ENCODE results near the gene CCDC188. TPM values are rescaled to one million over a fixed set of nuclear protein-coding genes. Genes with fewer than 3 reads are reported as not detected.
A peak's percentile ranks its signal among the peaks of the same experiment; 100 is the strongest.

The CCDC188 gene
- total and polyA plus RNA-seq, 7 experiments from 2014 or later = not detected

DNA sequence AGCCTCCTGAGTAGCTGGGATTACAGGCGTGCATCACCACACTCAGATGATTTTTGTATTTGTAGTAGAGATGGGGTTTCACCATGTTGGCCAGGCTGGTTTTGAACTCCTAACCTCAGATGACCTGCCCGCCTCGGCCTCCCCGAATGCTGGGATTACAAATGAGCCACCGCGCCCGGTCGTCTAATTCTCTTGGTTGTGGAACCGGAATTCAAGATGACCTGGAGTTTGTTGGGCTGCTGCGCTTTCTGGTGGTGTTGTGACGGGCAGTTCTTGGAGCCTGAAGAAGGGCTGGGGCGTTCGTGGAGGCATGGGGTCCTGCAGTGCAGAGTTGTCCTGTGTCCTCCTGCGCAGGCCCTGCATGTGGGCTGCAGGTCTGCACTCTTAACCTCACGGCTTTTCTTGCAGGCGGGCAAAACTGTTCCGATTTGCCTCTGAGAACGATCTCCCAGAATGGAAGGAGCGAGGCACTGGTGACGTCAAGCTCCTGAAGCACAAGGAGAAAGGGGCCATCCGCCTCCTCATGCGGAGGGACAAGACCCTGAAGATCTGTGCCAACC lies 28.9 kb downstream of the CCDC188 start:
- H3K36me3 Mint-ChIP-seq = peaks cover 0 to 16% (median 5%) of the 10 kb centered on the region in 5 donors
- ChIA-PET POLR2A (no interaction called here), CTCF (no interaction called here)
- H3K4me3 ChIP-seq (ENCODE audit: low read length) = no peak overlapping the region
- H3K4me1 ChIP-seq (ENCODE audit: control insufficient read depth in 2 of 2, insufficient read depth in 2 of 2, low read length in 2 of 2) = peaks cover 10 to 15% of the 10 kb centered on the region in 2 donors
- H3K9me3 ChIP-seq (ENCODE audit: control insufficient read depth in 2 of 3, low read length in 3 of 3) = no peaks in the 10 kb centered on the region
- H3K9me3 Mint-ChIP-seq = no peaks in the 10 kb centered on the region
- intact Hi-C loops (cut with micrococcal nuclease) = no loop called here
- no peak overlapping the region for H3K27ac ChIP-seq (ENCODE audit: low read depth, low read length)
- H3K36me3 ChIP-seq (ENCODE audit: control insufficient read depth in 2 of 3, insufficient read depth in 3 of 3, low read length in 3 of 3) = peaks cover 12 to 77% (median 16%) of the 10 kb centered on the region in 3 experiments
- peaks cover 13 to 38% (median 24%) of the 10 kb centered on the region in 7 donors for H3K4me1 Mint-ChIP-seq
- DNase-seq = no peak
- no peak for ATAC-seq
- H3K27me3 ChIP-seq (ENCODE audit: control insufficient read depth in 2 of 2, insufficient read depth in 2 of 2, low read length in 2 of 2) = no peaks in the 10 kb centered on the region
- peak overlapping the region in 3 of 9 donors; percentile 43 to 69 (median 59) for H3K27ac Mint-ChIP-seq
- peaks cover 0 to 2% (median 0%) of the 10 kb centered on the region in 5 donors for H3K27me3 Mint-ChIP-seq
- H3K4me3 Mint-ChIP-seq = peak overlapping the region in 1 of 10 donors; percentile 12

- H3K9me3 Mint-ChIP-seq = no peaks in the 10 kb centered on the region
- H3K27ac Mint-ChIP-seq = peak overlapping the region in 8 of 9 donors; percentile 41 to 91 (median 84)
- H3K36me3 ChIP-seq (ENCODE audit: control insufficient read depth in 2 of 3, insufficient read depth in 3 of 3, low read length in 3 of 3) = peaks cover 12 to 68% (median 17%) of the 10 kb centered on the region in 3 experiments
- peaks cover 23% of the 10 kb centered on the region in 2 donors for H3K4me1 ChIP-seq (ENCODE audit: control insufficient read depth in 2 of 2, insufficient read depth in 2 of 2, low read length in 2 of 2)
- CTCF ChIA-PET = interaction anchor here (0.6 kb wide), 1 partner anchor 377 kb away, joined by 3 read pairs; no protein-coding TSS in a partner anchor
- H3K4me3 ChIP-seq (ENCODE audit: low read length) = peak overlapping the region; percentile 41
- DNase-seq = no peak
- intact Hi-C loops (cut with micrococcal nuclease) = loop anchor here (5.0 to 10.0 kb wide), 3 partner anchors 89 to 974 kb away; partner anchors contain the start of gene ESS2 (in 1 of the 2)
- no peaks in the 10 kb centered on the region for H3K9me3 ChIP-seq (ENCODE audit: control insufficient read depth in 2 of 3, low read length in 3 of 3)
- H3K27me3 Mint-ChIP-seq = peaks cover 0 to 2% (median 0%) of the 10 kb centered on the region in 5 donors
- peak overlapping the region; percentile 96 for H3K27ac ChIP-seq (ENCODE audit: low read depth, low read length)
- no peaks in the 10 kb centered on the region for H3K27me3 ChIP-seq (ENCODE audit: control insufficient read depth in 2 of 2, insufficient read depth in 2 of 2, low read length in 2 of 2)
- peak overlapping the region; percentile 72 to 92 (median 86) for H3K4me3 Mint-ChIP-seq
- POLR2A ChIA-PET = interaction anchor here (1.8 to 4.2 kb wide), 3 partner anchors 12 to 97 kb away, joined by 7 to 29 read pairs (median 10); partner anchors contain the start of genes TANGO2 and ZDHHC8
- H3K36me3 Mint-ChIP-seq = peaks cover 0 to 23% (median 0%) of the 10 kb centered on the region in 5 donors
- H3K4me1 Mint-ChIP-seq = peaks cover 21 to 49% (median 38%) of the 10 kb centered on the region in 7 donors
- no peak for ATAC-seq
Measured at GRCh38 chr22:20118300-20119020, 32.4 kb downstream of the CCDC188 start.

DNA sequence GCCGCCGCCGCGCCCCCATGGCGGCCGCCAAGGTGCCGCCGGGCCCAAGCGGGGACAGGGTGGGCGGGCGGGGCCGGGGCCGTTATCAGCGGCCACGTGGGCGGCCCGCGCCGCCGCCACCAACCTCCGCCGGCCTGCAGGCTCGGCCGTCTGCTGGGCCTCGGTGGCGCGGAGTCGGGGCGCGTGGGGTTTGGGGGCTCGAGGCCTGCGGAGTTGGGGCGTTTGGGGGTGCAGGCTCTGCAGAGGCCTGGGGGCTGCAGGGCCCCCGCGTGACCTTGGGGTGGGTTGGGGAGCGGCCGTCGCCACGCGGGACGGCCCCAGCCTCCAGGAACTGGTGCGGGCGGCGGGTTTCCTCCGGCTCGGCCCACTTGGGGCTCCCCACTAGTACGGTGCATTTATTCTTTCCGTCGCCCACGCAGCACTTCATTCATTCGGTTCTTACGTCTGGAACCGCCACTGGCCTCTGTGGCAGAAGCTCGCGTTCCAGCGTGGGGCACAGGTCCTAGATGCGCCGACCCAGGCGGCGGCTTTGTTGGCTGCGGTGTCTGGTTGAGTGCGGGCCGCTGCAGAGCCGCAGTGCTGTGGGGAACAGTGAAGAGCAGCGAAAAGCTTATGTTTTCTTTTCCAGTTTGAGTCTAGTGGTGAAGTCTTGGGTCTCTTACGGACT lies 33.1 kb downstream of the CCDC188 start:
- Mint-ChIP-seq H3K36me3 (peaks cover 0 to 23% (median 0%) of the 10 kb centered on the region in 5 donors), H3K27ac (peak overlapping the region; percentile 80 to 95 (median 85)), H3K27me3 (peaks cover 0 to 2% (median 0%) of the 10 kb centered on the region in 5 donors), H3K4me3 (peak overlapping the region; percentile 72 to 92 (median 88)), H3K4me1 (peaks cover 20 to 49% (median 38%) of the 10 kb centered on the region in 7 donors), H3K9me3 (no peaks in the 10 kb centered on the region)
- Histone ChIP-seq H3K27ac (ENCODE audit: low read depth, low read length) (peak overlapping the region; percentile 96), H3K9me3 (ENCODE audit: control insufficient read depth in 2 of 3, low read length in 3 of 3) (no peaks in the 10 kb centered on the region), H3K27me3 (ENCODE audit: control insufficient read depth in 2 of 2, insufficient read depth in 2 of 2, low read length in 2 of 2) (no peaks in the 10 kb centered on the region), H3K4me3 (ENCODE audit: low read length) (peak overlapping the region; percentile 41), H3K4me1 (ENCODE audit: control insufficient read depth in 2 of 2, insufficient read depth in 2 of 2, low read length in 2 of 2) (peaks cover 23% of the 10 kb centered on the region in 2 donors), H3K36me3 (ENCODE audit: control insufficient read depth in 2 of 3, insufficient read depth in 3 of 3, low read length in 3 of 3) (peaks cover 12 to 68% (median 17%) of the 10 kb centered on the region in 3 experiments)
- ChIA-PET CTCF (no interaction called here), POLR2A (interaction anchor here (0.7 to 4.2 kb wide), 6 partner anchors 11 to 638 kb away, joined by 3 to 29 read pairs (median 6); partner anchors contain the start of genes CDC45, COMT, TANGO2 and TXNRD2)
- peak in 7 of 9 donors; percentile 42 to 83 (median 50) for DNase-seq
- intact Hi-C loops (cut with micrococcal nuclease) = loop anchor here (1.0 to 10.0 kb wide), 18 partner anchors 14 to 973 kb away; partner anchors contain the start of genes DGCR8 (in 2 of the 2), MED15 (in 2 of the 2), ZDHHC8 (in 2 of the 2) and ARVCF (in 1 of the 2)
- peak; percentile 15 for ATAC-seq

- no peaks in the 10 kb centered on the region for H3K9me3 Mint-ChIP-seq
- peaks cover 12 to 68% (median 17%) of the 10 kb centered on the region in 3 experiments for H3K36me3 ChIP-seq (ENCODE audit: control insufficient read depth in 2 of 3, insufficient read depth in 3 of 3, low read length in 3 of 3)
- intact Hi-C loops (cut with micrococcal nuclease) = loop anchor here (1.0 to 10.0 kb wide), 18 partner anchors 14 to 972 kb away; partner anchors contain the start of genes DGCR8 (in 2 of the 2), MED15 (in 2 of the 2), ZDHHC8 (in 2 of the 2) and ARVCF (in 1 of the 2)
- DNase-seq = peak; percentile 93 to 98 (median 97)
- H3K27ac ChIP-seq (ENCODE audit: low read depth, low read length) = peak within 1 kb of the TSS; percentile 96
- CTCF ChIA-PET = interaction anchor here (1.1 kb wide), 1 partner anchor 13 kb away, joined by 3 read pairs; no protein-coding TSS in a partner anchor
- H3K4me3 ChIP-seq (ENCODE audit: low read length) = peak within 1 kb of the TSS; percentile 96
- POLR2A ChIA-PET = interaction anchor here (0.6 to 4.2 kb wide), 8 partner anchors 10 to 638 kb away, joined by 3 to 29 read pairs (median 5); partner anchors contain the start of genes CDC45, COMT, TANGO2 and TXNRD2
- H3K4me3 Mint-ChIP-seq = peak within 1 kb of the TSS; percentile 72 to 98 (median 90)
- H3K27me3 Mint-ChIP-seq = peaks cover 0 to 2% (median 0%) of the 10 kb centered on the region in 5 donors
- no peaks in the 10 kb centered on the region for H3K27me3 ChIP-seq (ENCODE audit: control insufficient read depth in 2 of 2, insufficient read depth in 2 of 2, low read length in 2 of 2)
- peaks cover 0 to 19% (median 0%) of the 10 kb centered on the region in 5 donors for H3K36me3 Mint-ChIP-seq
- H3K9me3 ChIP-seq (ENCODE audit: control insufficient read depth in 2 of 3, low read length in 3 of 3) = no peaks in the 10 kb centered on the region
- ATAC-seq = peak; percentile 93
- H3K27ac Mint-ChIP-seq = peak within 1 kb of the TSS; percentile 80 to 97 (median 95)
- peaks cover 20 to 48% (median 39%) of the 10 kb centered on the region in 7 donors for H3K4me1 Mint-ChIP-seq
- H3K4me1 ChIP-seq (ENCODE audit: control insufficient read depth in 2 of 2, insufficient read depth in 2 of 2, low read length in 2 of 2) = peaks cover 23 to 24% of the 10 kb centered on the region in 2 donors
Measured at GRCh38 chr22:20116951-20117632, 33.8 kb downstream of the CCDC188 start, which contains the start of gene TRMT2A. Gene TRMT2A (minus strand): TSS chr22:20117226. CDS start chr22:20116906, 320 bp downstream.

DNA sequence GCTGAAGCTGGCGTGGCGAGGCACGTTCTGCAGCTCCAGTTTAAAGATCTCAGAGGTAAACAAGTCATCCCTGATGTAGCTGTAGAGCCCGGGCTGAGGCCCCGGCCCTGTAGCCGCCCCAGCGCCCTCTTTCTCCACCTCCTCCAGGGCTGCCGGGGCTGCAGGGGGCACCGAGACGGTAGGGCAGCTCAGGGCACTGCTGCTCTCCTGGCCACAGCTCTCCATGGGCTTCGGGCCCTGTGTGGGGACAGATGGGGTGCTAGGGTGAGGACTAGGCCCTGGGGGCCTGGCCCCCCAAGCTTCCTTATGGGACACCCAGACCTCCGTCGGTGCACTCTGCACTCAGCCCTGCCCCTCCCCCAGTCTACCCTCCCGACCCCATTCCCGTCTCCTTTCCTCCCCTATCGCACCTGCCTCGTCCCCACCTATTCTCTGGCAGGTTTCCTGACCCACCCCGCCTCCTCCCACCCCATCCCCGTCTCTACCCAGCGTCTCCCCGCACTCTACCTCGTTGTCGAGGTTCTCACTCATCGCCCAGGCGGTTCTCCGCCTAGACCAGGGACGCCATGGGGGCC lies 34.4 kb downstream of the CCDC188 start:
- Mint-ChIP-seq H3K36me3 (peaks cover 0 to 21% (median 0%) of the 10 kb centered on the region in 5 donors), H3K9me3 (no peaks in the 10 kb centered on the region), H3K4me3 (peak overlapping the region; percentile 72 to 98 (median 90)), H3K27me3 (peaks cover 0 to 2% (median 0%) of the 10 kb centered on the region in 5 donors), H3K4me1 (peaks cover 21 to 44% (median 39%) of the 10 kb centered on the region in 7 donors), H3K27ac (peak overlapping the region; percentile 80 to 97 (median 95))
- Histone ChIP-seq H3K9me3 (ENCODE audit: control insufficient read depth in 2 of 3, low read length in 3 of 3) (no peaks in the 10 kb centered on the region), H3K27ac (ENCODE audit: low read depth, low read length) (peak overlapping the region; percentile 96), H3K4me1 (ENCODE audit: control insufficient read depth in 2 of 2, insufficient read depth in 2 of 2, low read length in 2 of 2) (peaks cover 23 to 28% of the 10 kb centered on the region in 2 donors), H3K36me3 (ENCODE audit: control insufficient read depth in 2 of 3, insufficient read depth in 3 of 3, low read length in 3 of 3) (peaks cover 12 to 68% (median 13%) of the 10 kb centered on the region in 3 experiments), H3K27me3 (ENCODE audit: control insufficient read depth in 2 of 2, insufficient read depth in 2 of 2, low read length in 2 of 2) (no peaks in the 10 kb centered on the region), H3K4me3 (ENCODE audit: low read length) (peak overlapping the region; percentile 96)
- ChIA-PET CTCF (interaction anchor here (1.1 kb wide), 1 partner anchor 13 kb away, joined by 3 read pairs; no protein-coding TSS in a partner anchor), POLR2A (interaction anchor here (0.6 to 4.2 kb wide), 10 partner anchors 10 to 174 kb away, joined by 3 to 29 read pairs (median 4); partner anchors contain the start of genes COMT, TANGO2, TXNRD2 and ZDHHC8)
- DNase-seq (no peak), ATAC-seq (no peak)
- intact Hi-C loops (cut with micrococcal nuclease) = loop anchor here (2.0 to 10.0 kb wide), 8 partner anchors 16 to 972 kb away; partner anchors contain the start of genes CRKL (in 1 of the 2), ESS2 (in 1 of the 2), MED15 (in 1 of the 2) and PI4KA (in 1 of the 2)
